H1 (cell line): Measurements from ENCODE around the gene PTGES. TPM values are rescaled to one million over a fixed set of nuclear protein-coding genes. Genes with fewer than 3 reads are reported as not detected.

Experiments used
- CTCF ChIA-PET: fragments of 300-600 bp; sonication (Branson Sonifier 250); formaldehyde crosslinking; loops from one replicate; lab custom pipeline; 2021; ENCODE audit not compliant: partially characterized antibody; lab: Charles Lee
- POLR2A ChIA-PET: fragments of 300-600 bp; sonication (Branson Sonifier 250); formaldehyde crosslinking; loops from one replicate; lab custom pipeline; 2021; ENCODE audit warnings: inconsistent platforms; ENCODE audit not compliant: partially characterized antibody; lab: Charles Lee
- DNase-seq, 2 experiments: peaks; one replicate each; pipeline versions ENCODE4 v3.0.0 to v3.0.0-alpha.2; 2010 to 2022; ENCODE audit warnings: low spot score in 2 of 2, low read depth in 1 of 2, mixed read lengths in 1 of 2
- FAIRE-seq: peaks from 2 replicates; lab custom pipeline; 2011; peaks lifted over from hg19 to GRCh38; lab: Jason Lieb, UNC
- H2AFZ ChIP-seq: 2 replicates; pipeline ENCODE4 v1.8.1; 2012; ENCODE audit warnings: low read length, inconsistent platforms
- H2AK5ac ChIP-seq: 2 replicates; pipeline ENCODE4 v1.6.1; 2013; ENCODE audit warnings: low read depth, low read length
- H2BK120ac ChIP-seq: replicated peaks from 2 replicates; pipeline ENCODE3; 2013; ENCODE audit warnings: low read depth, low read length, inconsistent platforms
- H2BK12ac ChIP-seq: 2 replicates; pipeline ENCODE4 v1.6.1; 2013; ENCODE audit warnings: low read depth, low read length
- H2BK15ac ChIP-seq: 2 replicates; pipeline ENCODE4 v1.6.1; 2013; ENCODE audit warnings: low read length
- H2BK20ac ChIP-seq: 2 replicates; pipeline ENCODE4 v1.6.1; 2013; ENCODE audit warnings: low read length
- H2BK5ac ChIP-seq: 2 replicates; pipeline ENCODE4 v1.6.1; 2013; ENCODE audit warnings: low read depth, low read length
- H3K14ac ChIP-seq: 2 replicates; pipeline ENCODE4 v1.6.1; 2013; ENCODE audit warnings: inconsistent platforms; ENCODE audit not compliant: insufficient read length
- H3K18ac ChIP-seq: 2 replicates; pipeline ENCODE4 v1.6.1; 2013; ENCODE audit warnings: low read length; ENCODE audit errors: extremely low read depth
- H3K23ac ChIP-seq: 2 replicates; pipeline ENCODE4 v1.6.1; 2013; ENCODE audit warnings: inconsistent platforms; ENCODE audit not compliant: insufficient read length
- H3K23me2 ChIP-seq: 2 replicates; pipeline ENCODE4 v1.6.1; 2013; ENCODE audit warnings: low read depth, low read length
- H3K27ac ChIP-seq: 2 replicates; pipeline ENCODE4 v1.6.1; 2011; ENCODE audit warnings: low read depth, low read length, inconsistent platforms
- H3K27me3 ChIP-seq, 4 experiments: replicated peaks in 1 of 4; 1 replicate in 1 of 4; 2 replicates in 3 of 4; pipeline versions ENCODE4 v1.6.1 to v1.8.1; 2011 to 2013; ENCODE audit warnings: low read length in 3 of 4, mild to moderate bottlenecking in 3 of 4, inconsistent platforms in 2 of 4, mixed read lengths in 2 of 4, moderate library complexity in 1 of 4; ENCODE audit not compliant: control insufficient read depth in 3 of 4, insufficient read depth in 3 of 4; ENCODE audit errors: extremely low read depth in 1 of 4
- H3K36me3 ChIP-seq, 4 experiments: 2 replicates each; pipeline versions ENCODE4 v1.6.1 to v1.8.1; 2011 to 2013; ENCODE audit warnings: mild to moderate bottlenecking in 4 of 4, low read length in 3 of 4, moderate library complexity in 2 of 4, control low read depth in 1 of 4, inconsistent platforms in 1 of 4; ENCODE audit not compliant: insufficient read depth in 4 of 4, control insufficient read depth in 2 of 4
- H3K4ac ChIP-seq: replicated peaks from 2 replicates; pipeline ENCODE3; 2013; ENCODE audit warnings: low read length, low read depth, mixed read lengths, inconsistent platforms; ENCODE audit not compliant: insufficient read length
- H3K4me1 ChIP-seq, 4 experiments: replicated peaks in 1 of 4; 1 replicate in 1 of 4; 2 replicates in 3 of 4; pipeline versions ENCODE4 v1.6.1 to v1.8.1; 2011 to 2013; ENCODE audit warnings: low read length in 3 of 4, inconsistent platforms in 2 of 4, mixed read lengths in 1 of 4; ENCODE audit not compliant: insufficient read depth in 4 of 4, control insufficient read depth in 3 of 4
- H3K4me2 ChIP-seq, 2 experiments: 2 replicates each; pipeline versions ENCODE4 v1.6.1 to v1.8.1; 2011 to 2013; ENCODE audit warnings: low read depth in 2 of 2, low read length in 2 of 2, control low read depth in 1 of 2, inconsistent platforms in 1 of 2, mild to moderate bottlenecking in 1 of 2; ENCODE audit not compliant: insufficient read depth in 1 of 2
- H3K4me3 ChIP-seq, 4 experiments: fragments of 200-600, 300-600 bp in 1 of 4; sonication (generic), shearing (Covaris generic), sonication (Bioruptor Twin) in 1 of 4; 2 replicates each; pipeline versions ENCODE4 v1.5.1 to v1.8.1; 2011 to 2016; ENCODE audit warnings: low read length in 4 of 4, low read depth in 3 of 4, control low read depth in 2 of 4, inconsistent platforms in 2 of 4, mild to moderate bottlenecking in 2 of 4, mixed read lengths in 1 of 4, moderate library complexity in 1 of 4; ENCODE audit not compliant: insufficient read depth in 2 of 4; ENCODE audit errors: extremely low read depth in 1 of 4
- H3K56ac ChIP-seq: replicated peaks from 2 replicates; pipeline ENCODE3; 2013; ENCODE audit warnings: low read depth, mild to moderate bottlenecking, mixed read lengths, low read length, inconsistent platforms; ENCODE audit not compliant: insufficient read length
- H3K79me1 ChIP-seq: 2 replicates; pipeline ENCODE4 v1.6.1; 2013; ENCODE audit warnings: low read depth, low read length, control low read depth
- H3K79me2 ChIP-seq, 2 experiments: 2 replicates each; pipeline versions ENCODE4 v1.6.1 to v1.8.1; 2012 to 2013; ENCODE audit warnings: low read length in 2 of 2, mild to moderate bottlenecking in 2 of 2, inconsistent platforms in 1 of 2; ENCODE audit not compliant: insufficient read depth in 2 of 2, control insufficient read depth in 1 of 2
- H3K9ac ChIP-seq, 4 experiments: replicated peaks in 1 of 4; 1 replicate in 1 of 4; 2 replicates in 3 of 4; pipeline versions ENCODE4 v1.6.1 to v1.8.1; 2011 to 2013; ENCODE audit warnings: low read depth in 3 of 4, low read length in 3 of 4, control low read depth in 2 of 4, mild to moderate bottlenecking in 2 of 4, moderate library complexity in 2 of 4, inconsistent platforms in 1 of 4; ENCODE audit errors: extremely low read depth in 1 of 4
- H3K9me3 ChIP-seq, 2 experiments: 2 replicates each; pipeline versions ENCODE4 v1.6.1 to v1.8.1; 2012 to 2013; ENCODE audit warnings: mild to moderate bottlenecking in 2 of 2, moderate library complexity in 2 of 2, control low read depth in 1 of 2, inconsistent platforms in 1 of 2, low read depth in 1 of 2, low read length in 1 of 2, mixed read lengths in 1 of 2; ENCODE audit not compliant: insufficient read depth in 2 of 2
- H4K20me1 ChIP-seq, 2 experiments: replicated peaks in 1 of 2; 2 replicates each; pipeline versions ENCODE3 to v1.8.1; 2011 to 2013; ENCODE audit warnings: inconsistent platforms in 2 of 2, low read length in 2 of 2, mild to moderate bottlenecking in 1 of 2; ENCODE audit not compliant: insufficient read depth in 2 of 2, control insufficient read depth in 1 of 2
- H4K5ac ChIP-seq: 2 replicates; pipeline ENCODE4 v1.6.1; 2013; ENCODE audit warnings: low read length, low read depth, mixed read lengths, inconsistent platforms; ENCODE audit not compliant: insufficient read length
- H4K8ac ChIP-seq: 2 replicates; pipeline ENCODE4 v1.8.0; 2013; ENCODE audit warnings: mild to moderate bottlenecking, moderate library complexity, low read length, inconsistent platforms; ENCODE audit not compliant: insufficient read depth; ENCODE audit errors: extremely low read depth
- H4K91ac ChIP-seq: replicated peaks from 2 replicates; pipeline ENCODE3; 2013; ENCODE audit warnings: low read length, mixed read lengths, inconsistent platforms; ENCODE audit not compliant: insufficient read length
- ASH2L ChIP-seq: fragments of 200-600, 300-600 bp; sonication (generic); IDR thresholded peaks from one replicate; pipeline ENCODE4 v1.7.1; 2017; ENCODE audit warnings: low read length
- ATF2 ChIP-seq: IDR thresholded peaks from 2 replicates; pipeline ENCODE4 v1.6.1; 2012; ENCODE audit warnings: low read length, inconsistent platforms
- CBX5 ChIP-seq: fragments of 300-800, 300-1000 bp; sonication (generic); IDR thresholded peaks from 2 replicates; pipeline ENCODE4 v1.7.1; 2016; ENCODE audit warnings: antibody characterized with exemption, low read length, low read depth
- EZH2 ChIP-seq: fragments of 200-600 bp; sonication (generic); IDR thresholded peaks from 2 replicates; pipeline ENCODE4 v1.7.1; 2012; ENCODE audit warnings: low read depth, mild to moderate bottlenecking, moderate library complexity, low read length, inconsistent platforms; ENCODE audit not compliant: severe bottlenecking
- GTF2F1 ChIP-seq: IDR thresholded peaks from 2 replicates; pipeline ENCODE4 v1.6.1; 2012; ENCODE audit warnings: low read depth, low read length, improper control_type of control experiment, borderline replicate concordance
- JUND ChIP-seq: IDR thresholded peaks from 2 replicates; pipeline ENCODE4 v1.6.1; 2011; ENCODE audit warnings: mild to moderate bottlenecking, improper control_type of control experiment, low read length
- PHF8 ChIP-seq: fragments of 200-600 bp; sonication (generic); conservative IDR thresholded peaks from 2 replicates; pipeline ENCODE4 v1.7.1; 2012; ENCODE audit warnings: low read depth, mild to moderate bottlenecking, inconsistent platforms, low read length, moderate library complexity
- RBBP5 ChIP-seq: IDR thresholded peaks from 2 replicates; pipeline ENCODE4 v1.7.1; 2012; ENCODE audit warnings: low read depth, mild to moderate bottlenecking, inconsistent platforms, low read length, moderate library complexity, borderline replicate concordance
- SUZ12 ChIP-seq: fragments of 200-600 bp; sonication (generic); IDR thresholded peaks from 2 replicates; pipeline ENCODE4 v1.6.1; 2012; ENCODE audit warnings: mild to moderate bottlenecking, inconsistent platforms, low read length, moderate library complexity, mixed read lengths
- WGBS, 2 experiments: shearing (Covaris generic) in 1 of 2; methylation state at CpG; one replicate each; pipeline versions ENCODE4 v1.1.6 to v1.1.7; 2013 to 2015; ENCODE audit warnings: low lambda C conversion rate in 2 of 2, mixed read lengths in 2 of 2, inconsistent platforms in 1 of 2, low coverage in 1 of 2, missing lambda C conversion rate in 1 of 2; ENCODE audit not compliant: insufficient replicate concordance in 2 of 2, insufficient coverage in 1 of 2, insufficient read length in 1 of 2; ENCODE audit errors: extremely low coverage in 1 of 2, missing lambda C conversion rate in 1 of 2; 5-methylcytosine and 5-hydroxymethylcytosine counted together
- polyA plus RNA-seq, 7 experiments: library from polyadenylated mRNA; depleted of rRNA in 3 of 7; stranded (reverse) in 5 of 7; unstranded in 2 of 7; fragments of >200 nt in 5 of 7; fragments of 200-250 nt in 2 of 7; gene quantifications; 1 replicate in 5 of 7; 2 replicates in 1 of 7; 4 replicates in 1 of 7; pipeline versions ENCODE4 v1.2.1 to v1.2.3, GENCODE V29; 2011 to 2013; ENCODE audit warnings: missing spikeins in 2 of 7, mixed read lengths in 2 of 7
- total RNA-seq: library from RNA; stranded (reverse); fragmentation: NEBNext Ultra II Directional; extraction: Animal tissue kit (Norgen Biotek cat#: 25700); gene quantifications from 2 replicates; pipeline ENCODE4 v1.2.1, GENCODE V29; 2021

PTGES gene
- total and polyA plus RNA-seq, 2 of the 8 experiments (the other 6 are each of a cell fraction or from before 2014, with no cell fraction given): 3.2 to 5.1 TPM

DNA sequence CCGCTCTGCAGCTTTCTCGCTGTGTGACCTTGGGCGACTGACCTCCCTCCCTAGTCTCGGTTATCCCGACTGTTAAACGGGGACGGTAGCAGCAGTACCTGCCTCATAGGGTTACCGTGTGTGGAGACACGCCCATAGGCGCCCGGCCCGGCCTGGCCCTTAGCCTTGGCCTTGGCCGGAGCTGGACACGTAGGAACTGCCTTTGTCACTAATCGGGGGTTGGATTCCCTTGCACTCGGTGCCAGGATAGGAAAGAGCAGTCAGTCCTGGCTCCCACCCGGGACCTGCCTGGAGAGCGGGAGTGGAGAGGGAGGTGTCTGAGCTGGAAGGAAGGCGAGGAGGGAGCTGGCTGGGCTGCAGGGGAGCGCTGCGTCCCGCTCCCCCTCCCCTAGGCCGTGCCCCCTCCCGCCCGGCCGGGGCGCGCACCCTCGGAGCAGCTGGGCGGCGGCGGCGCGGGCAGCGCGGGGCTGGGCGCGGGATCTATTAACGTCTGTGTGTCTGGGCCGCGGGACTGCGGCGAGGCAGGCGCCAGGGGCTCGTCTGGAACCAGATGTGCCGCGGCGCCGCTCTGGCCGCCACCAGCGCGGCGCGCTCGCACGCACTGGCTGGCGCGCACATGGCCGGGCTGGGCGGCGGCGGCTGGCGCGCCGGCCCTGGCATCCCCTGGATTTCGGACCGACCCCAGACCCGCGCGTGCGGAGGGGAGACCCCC lies 55.7 kb downstream of the PTGES start:
- no peak overlapping the region for H2AK5ac ChIP-seq
- peak overlapping the region; percentile 87 for H4K5ac ChIP-seq
- ChIA-PET CTCF (interaction anchor here (0.6 to 4.6 kb wide), 17 partner anchors 9 to 602 kb away, joined by 3 to 22 read pairs (median 4); partner anchors contain the start of gene ASB6), POLR2A (interaction anchor here (0.6 to 2.2 kb wide), 9 partner anchors 11 to 449 kb away, joined by 3 to 7 read pairs (median 4); no protein-coding TSS in a partner anchor)
- H3K4ac ChIP-seq: no peak overlapping the region
- H2BK5ac ChIP-seq: no peak overlapping the region
- peak in 1 of 2 experiments; percentile 80 for DNase-seq
- H3K36me3 ChIP-seq: no peaks in the 10 kb centered on the region
- FAIRE-seq: no peak
- peak overlapping the region; percentile 53 to 75 (median 64); a peak in 6 of 7 replicates for H3K9ac ChIP-seq
- peaks cover 0 to 9% (median 7%) of the 10 kb centered on the region in 4 experiments; a peak in 5 of 7 replicates for H3K4me1 ChIP-seq
- WGBS, 2 experiments: 2% methylated on average over 49 of the region's 71 CpGs; no CpG with 5 or more reads in 1 of the 2 experiments
- no peak overlapping the region for H2BK120ac ChIP-seq
- H3K79me1 ChIP-seq: no peaks in the 10 kb centered on the region
- H2BK15ac ChIP-seq: 0 out of 2 replicates have a peak overlapping the region, but pooled peaks have one; percentile 88
- H3K27me3 ChIP-seq: peaks cover 0 to 18% (median 9%) of the 10 kb centered on the region in 4 experiments; a peak in 3 of 7 replicates
- peak overlapping the region; percentile 75; the same call in 1 of the 2 replicates for H2BK12ac ChIP-seq
- no peaks in the 10 kb centered on the region for H3K79me2 ChIP-seq
- H3K56ac ChIP-seq: no peak overlapping the region
- peak overlapping the region; percentile 99 for H2AFZ ChIP-seq
- no peak overlapping the region for H3K27ac ChIP-seq
- H3K9me3 ChIP-seq: no peaks in the 10 kb centered on the region
- H4K8ac ChIP-seq: peak overlapping the region; percentile 90
- no peak overlapping the region for H3K23ac ChIP-seq
- H3K18ac ChIP-seq: peak overlapping the region; percentile 98
- peak overlapping the region; percentile 20 for H3K14ac ChIP-seq
- H3K4me2 ChIP-seq: peak overlapping the region; percentile 88 to 96
- peaks cover 13% of the 10 kb centered on the region; the same call in 1 of the 2 replicates for H3K23me2 ChIP-seq
- H2BK20ac ChIP-seq: no peak overlapping the region
- H3K4me3 ChIP-seq: peak overlapping the region; percentile 53 to 80 (median 60)
- H4K20me1 ChIP-seq: no peaks in the 10 kb centered on the region
- H4K91ac ChIP-seq: peak overlapping the region; percentile 88
- no peak; the same call in 1 of the 2 replicates for TF ChIP-seq RBBP5
- TF ChIP-seq CBX5: no peak
- TF ChIP-seq JUND: no peak
- TF ChIP-seq PHF8: 0 out of 2 replicates have a peak, but pooled peaks have one; percentile 42
- TF ChIP-seq EZH2: peak; percentile 16
- TF ChIP-seq ATF2: no peak
- peak; percentile 62 for TF ChIP-seq ASH2L
- no peak for TF ChIP-seq GTF2F1
- 0 out of 2 replicates have a peak, but pooled peaks have one; percentile 49 for TF ChIP-seq SUZ12
